Activated effector memory CD4-positive, alpha-beta T cell treated with Interleukin-2 at 50 U/mL for 16 hours (primary cell): ENCODE measurements around the gene ARL6IP5.

ENCODE experiments used
- DNase-seq: peaks from one replicate; pipeline ENCODE4 v3.0.0-alpha.2; 2020

The ARL6IP5 gene

GRCh38 chr3:69085833-69086722 lies 1.3 kb downstream of the ARL6IP5 start:
- peak; percentile 58 for DNase-seq

- no peak for DNase-seq
These were observed 2.5 kb downstream of the ARL6IP5 start for GRCh38 chr3:69087030-69087791.

DNA sequence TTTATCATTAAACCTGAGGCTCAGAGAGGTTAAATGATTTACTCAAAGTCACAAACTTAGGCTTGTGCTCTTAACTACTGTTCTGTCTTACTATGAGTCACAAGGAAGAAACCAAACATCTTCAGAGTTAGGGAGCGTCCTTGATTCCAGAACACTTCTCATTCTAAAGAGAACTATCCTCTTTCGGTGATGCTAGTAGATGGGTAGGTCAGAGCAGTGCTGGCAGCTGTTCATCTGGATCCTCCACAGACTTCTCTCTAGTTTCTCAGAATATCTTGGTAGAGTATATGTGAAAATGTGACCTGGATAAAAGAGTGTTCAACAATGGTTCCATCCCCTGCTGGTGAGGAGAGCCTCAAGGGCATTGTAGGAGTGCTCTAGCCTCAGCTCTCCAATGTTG lies 3.3 kb downstream of the ARL6IP5 start:
- DNase-seq: no peak

GRCh38 chr3:69090021-69090420 lies 5.3 kb downstream of the ARL6IP5 start:
- DNase-seq: no peak

- DNase-seq: no peak
These were observed 6.8 kb downstream of the ARL6IP5 start for GRCh38 chr3:69091389-69092029.

DNA sequence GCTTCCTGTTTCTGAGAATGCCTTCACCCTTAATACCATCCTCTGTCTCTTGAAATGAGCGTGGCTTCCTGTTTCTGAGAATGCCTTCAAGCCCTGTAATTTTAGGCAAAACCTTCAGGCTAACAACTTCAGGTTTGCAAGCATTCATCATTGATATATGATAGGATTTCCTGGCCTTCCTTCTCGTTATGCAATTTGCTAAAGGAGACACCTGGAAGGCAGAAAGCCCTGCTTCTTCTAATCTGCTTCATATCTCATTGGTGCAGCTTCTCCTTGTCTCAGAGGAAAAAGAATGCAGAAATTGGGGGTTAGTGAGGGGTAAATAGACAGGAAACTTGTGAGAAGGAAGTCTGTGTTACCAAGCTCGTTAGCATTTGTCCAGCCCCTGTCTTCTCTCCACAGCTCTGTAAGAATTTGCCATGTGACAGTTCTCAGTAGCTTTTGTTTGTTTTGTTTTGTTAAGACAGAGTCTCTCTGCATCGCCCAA lies 7.3 kb downstream of the ARL6IP5 start:
- no peak for DNase-seq

DNA sequence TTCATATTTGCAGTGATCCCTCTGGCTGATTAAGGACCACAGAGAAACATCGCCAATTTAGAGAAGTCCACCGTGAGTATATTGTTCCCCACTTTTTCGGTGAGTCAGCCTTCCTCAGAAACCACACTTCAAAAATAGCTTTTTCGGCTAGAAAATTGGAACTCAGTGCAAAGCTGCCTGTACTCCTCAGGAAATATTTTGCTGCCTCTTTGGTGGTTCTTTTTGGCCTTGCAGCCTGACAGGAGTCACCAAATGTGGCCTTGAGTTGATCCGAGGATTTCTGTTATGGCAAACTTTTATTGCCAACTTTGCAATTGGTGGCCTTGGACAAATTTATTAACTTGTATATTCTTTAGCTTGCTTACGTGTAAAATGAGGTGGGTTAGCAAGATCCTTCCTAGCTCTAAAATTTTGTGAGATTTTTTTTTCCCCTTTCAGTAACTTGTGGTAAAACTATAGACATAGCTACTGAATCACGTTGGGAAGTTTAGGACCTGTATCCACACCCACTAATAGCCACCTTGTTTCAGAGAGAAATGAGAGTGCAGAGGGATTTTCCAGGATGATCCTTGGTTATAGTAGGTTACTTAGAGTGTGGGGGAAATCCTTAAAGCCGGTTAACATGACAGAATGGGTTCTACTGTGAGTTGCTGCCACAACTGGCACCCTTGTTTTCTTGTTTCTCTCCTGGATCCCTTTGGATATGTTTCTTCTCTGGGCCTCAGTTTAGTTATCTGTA lies 9.9 kb downstream of the ARL6IP5 start:
- DNase-seq: no peak

DNA sequence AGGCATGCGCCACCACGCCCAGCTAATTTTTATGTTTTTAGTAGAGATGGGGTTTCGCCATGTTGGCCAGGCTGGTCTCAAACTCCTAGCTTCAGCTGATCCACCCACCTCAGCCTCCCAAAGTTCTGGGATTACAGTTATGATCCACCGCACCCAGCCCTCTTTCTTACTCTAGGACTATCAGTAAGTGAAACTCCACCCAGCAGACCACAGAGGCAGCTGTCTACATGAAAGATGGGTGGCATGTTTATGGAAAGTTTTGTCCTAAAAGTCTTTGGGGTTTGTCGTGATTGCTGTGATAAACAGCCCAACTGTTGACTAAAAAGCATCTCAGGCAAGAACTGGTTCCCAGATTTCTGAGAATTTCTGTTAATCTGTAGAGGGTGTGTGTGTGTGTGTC lies 10.9 kb downstream of the ARL6IP5 start:
- no peak for DNase-seq

GRCh38 chr3:69096299-69096698 lies 11.6 kb downstream of the ARL6IP5 start:
- no peak for DNase-seq

DNA sequence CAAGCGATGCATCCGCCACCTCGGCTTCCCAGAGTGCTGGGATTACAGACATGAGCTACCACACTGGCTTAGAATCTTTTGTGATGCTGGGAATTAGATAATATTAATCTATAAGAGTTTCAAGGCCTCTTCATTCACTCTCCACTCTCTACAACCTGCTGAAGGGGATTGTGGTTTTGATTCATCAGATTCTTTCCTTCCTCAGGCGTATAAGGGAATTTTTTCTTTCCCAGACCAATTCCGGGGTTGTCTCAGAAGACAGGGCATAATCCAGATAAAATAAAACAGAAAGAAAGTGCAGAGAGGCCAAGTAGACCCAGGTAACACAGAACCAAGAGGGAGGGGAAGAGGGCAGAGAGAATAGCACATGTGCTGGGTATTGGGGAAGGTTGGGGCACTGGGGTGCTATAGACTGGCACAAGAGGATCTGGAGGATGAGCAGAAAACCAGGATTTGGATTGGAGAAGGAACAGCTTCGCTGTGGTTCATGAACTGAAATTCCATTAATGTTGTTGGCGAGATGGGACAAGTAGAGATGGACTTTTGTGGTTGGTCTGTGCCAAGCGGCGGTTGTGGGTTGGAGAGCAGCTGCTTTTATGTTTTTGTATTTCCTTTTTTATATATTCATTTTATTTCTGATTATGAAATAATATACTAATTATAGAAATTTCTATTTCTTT lies 12.8 kb downstream of the ARL6IP5 start:
- DNase-seq: no peak

GRCh38 chr3:69099576-69099975 lies 14.8 kb downstream of the ARL6IP5 start:
- DNase-seq: no peak

DNA sequence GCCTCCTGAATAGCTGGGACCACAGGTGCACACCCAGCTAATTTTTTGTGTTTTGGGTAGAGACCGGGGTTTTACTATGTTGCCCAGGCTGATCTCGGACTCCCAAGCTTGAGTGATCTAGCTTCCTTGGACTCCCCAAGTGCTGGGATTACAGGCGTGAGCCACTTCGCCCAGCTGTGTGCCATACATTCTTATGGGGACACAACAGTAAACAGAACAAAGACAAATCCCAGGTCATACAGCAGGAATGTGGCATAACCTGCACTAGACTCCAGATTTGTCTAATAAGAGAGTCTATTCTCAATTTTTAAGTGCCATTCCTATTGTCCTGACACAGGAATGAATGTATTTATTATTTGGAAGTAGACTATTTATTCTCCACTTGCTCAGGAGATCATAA lies 17.6 kb downstream of the ARL6IP5 start:
- DNase-seq: no peak

- no peak for DNase-seq
These were observed 18.4 kb downstream of the ARL6IP5 start for GRCh38 chr3:69103123-69103522.

DNA sequence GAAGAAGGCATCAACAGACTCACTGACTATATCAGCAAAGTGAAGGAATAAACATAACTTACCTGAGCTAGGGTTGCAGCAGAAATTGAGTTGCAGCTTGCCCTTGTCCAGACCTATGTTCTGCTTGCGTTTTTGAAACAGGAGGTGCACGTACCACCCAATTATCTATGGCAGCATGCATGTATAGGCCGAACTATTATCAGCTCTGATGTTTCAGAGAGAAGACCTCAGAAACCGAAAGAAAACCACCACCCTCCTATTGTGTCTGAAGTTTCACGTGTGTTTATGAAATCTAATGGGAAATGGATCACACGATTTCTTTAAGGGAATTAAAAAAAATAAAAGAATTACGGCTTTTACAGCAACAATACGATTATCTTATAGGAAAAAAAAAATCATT lies 19.8 kb downstream of the ARL6IP5 start:
- DNase-seq: no peak

GRCh38 chr3:69105320-69105719 lies 20.6 kb downstream of the ARL6IP5 start:
- no peak for DNase-seq

DNA sequence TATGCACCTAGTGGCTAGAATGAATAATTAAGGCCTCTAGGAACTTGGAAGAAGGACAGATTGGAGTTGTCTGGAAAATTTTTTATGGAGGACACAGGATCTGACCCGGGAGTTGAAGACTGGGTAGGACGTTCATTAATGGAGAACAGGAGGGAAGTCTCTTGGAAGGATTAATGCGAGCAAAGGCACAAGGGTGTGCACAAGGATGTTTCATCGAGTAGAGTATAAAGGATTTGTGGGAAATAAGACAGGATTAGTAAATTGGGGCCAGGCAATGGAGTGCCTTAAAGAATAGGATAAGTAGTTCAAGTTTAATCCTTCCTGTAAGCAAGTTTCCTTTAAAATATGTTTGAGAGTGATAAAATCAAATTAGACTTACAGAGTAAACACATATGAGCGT lies 23.1 kb downstream of the ARL6IP5 start:
- no peak for DNase-seq

DNA sequence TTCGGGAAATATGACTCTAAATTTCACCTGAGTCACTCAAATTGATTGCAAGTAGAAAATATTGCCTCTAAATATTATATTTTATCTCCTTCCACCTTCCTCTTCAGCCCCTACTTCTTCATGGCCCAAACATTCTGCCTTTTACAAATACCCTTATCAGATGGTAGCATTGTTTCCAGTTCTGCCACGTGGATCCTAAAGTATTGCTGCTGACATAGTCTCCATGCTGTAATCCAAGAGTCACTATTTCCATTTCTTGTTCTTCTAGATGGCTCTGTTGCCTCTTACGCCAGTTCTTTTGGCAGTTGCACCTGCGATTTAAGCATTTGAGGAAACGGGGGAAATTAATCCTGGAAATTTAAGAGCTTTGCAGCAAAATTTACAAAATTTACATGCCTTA lies 24.1 kb downstream of the ARL6IP5 start:
- DNase-seq: no peak

GRCh38 chr3:69110941-69111546 lies 26.3 kb downstream of the ARL6IP5 start:
- DNase-seq: no peak

GRCh38 chr3:69113536-69113935 lies 28.8 kb downstream of the ARL6IP5 start:
- DNase-seq: no peak

DNA sequence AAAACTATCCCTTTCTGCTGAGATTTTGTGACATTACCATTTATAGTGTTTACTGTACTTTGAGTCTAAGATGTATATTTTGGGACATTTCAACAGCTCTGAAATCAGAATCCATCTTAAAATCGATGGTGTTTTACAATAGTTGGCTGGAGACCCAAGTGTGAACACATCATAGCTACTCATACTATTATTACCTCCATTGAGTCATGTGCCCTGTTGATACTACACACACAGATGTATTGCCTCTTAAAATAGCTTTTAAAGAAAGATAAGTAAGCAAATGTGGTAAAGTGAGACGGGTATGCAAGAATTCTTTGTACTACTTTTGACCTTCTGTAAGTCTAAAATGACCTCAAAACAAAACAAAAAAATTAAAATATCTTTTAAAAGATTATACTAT lies 31.0 kb downstream of the ARL6IP5 start:
- DNase-seq: no peak

DNA sequence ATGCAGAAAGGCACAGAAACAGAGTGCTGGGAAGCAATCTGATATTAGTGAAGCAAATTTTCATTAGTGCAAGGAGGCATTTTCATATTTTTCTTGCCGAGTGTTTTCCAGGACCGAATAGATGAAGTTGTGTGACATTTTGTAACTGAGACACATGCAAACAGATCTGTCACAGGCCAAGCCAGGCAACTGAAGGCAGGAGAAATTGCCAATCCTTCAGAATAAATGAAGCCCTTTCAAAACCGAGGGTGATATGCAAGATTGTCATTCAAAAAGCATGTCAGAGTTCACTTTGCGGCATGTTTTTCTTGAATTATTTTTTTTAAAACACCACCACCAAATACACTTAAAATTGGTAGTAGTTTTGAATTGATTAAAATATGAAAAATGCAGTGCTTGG lies 31.4 kb downstream of the ARL6IP5 start:
- DNase-seq: no peak

DNA sequence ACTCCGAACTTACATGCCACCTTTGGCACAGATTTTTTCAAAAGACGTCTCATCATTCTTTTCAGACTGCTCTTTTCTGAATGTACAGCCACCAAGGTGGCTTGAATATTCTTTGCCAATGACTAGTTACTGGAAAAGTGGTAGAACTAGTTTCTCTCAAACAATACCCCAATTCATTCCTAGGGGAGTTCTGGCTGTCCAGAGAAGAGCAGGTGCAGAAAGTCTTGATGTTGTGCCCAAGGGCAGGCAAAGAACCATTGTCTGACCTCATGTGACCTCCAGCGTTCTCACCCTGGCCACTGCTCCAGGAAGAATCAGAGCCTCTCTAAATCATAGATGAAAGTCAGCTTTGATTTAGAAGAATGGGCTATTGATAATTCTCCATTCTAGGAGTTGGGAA lies 32.2 kb downstream of the ARL6IP5 start:
- no peak for DNase-seq
